Keratinocyte (primary cell): Measurements from ENCODE around the gene TTC23L. TPM values are rescaled to one million over a fixed set of nuclear protein-coding genes. Genes with fewer than 3 reads are reported as not detected.

Experiments
- DNase-seq: peaks from one replicate; pipeline ENCODE4 v3.0.0-alpha.2; 2011; ENCODE audit warnings: low read depth, missing footprints, low spot score
- FAIRE-seq: peaks from 2 replicates; lab custom pipeline; 2011; peaks lifted over from hg19 to GRCh38; lab: Jason Lieb, UNC
- H2AFZ ChIP-seq: 2 replicates; pipeline ENCODE4 v1.6.0; 2012; ENCODE audit warnings: low read length, control low read depth, inconsistent platforms; ENCODE audit not compliant: control insufficient read depth
- H3K27ac ChIP-seq: 2 replicates; pipeline ENCODE4 v1.5.1; 2011; ENCODE audit warnings: low read length; ENCODE audit not compliant: control insufficient read depth, insufficient read depth
- H3K27me3 ChIP-seq: 3 replicates; pipeline ENCODE4 v1.6.0; 2011; ENCODE audit warnings: low read length; ENCODE audit not compliant: control insufficient read depth, insufficient read depth; ENCODE audit errors: extremely low read depth
- H3K36me3 ChIP-seq, 2 experiments: 2 replicates in 1 of 2; 3 replicates in 1 of 2; pipeline ENCODE4 v1.5.1; 2011; ENCODE audit warnings: low read length in 2 of 2, mild to moderate bottlenecking in 1 of 2; ENCODE audit not compliant: control insufficient read depth in 2 of 2, insufficient read depth in 2 of 2; ENCODE audit errors: extremely low read depth in 1 of 2
- H3K4me1 ChIP-seq: 3 replicates; pipeline ENCODE4 v1.5.1; 2011; ENCODE audit warnings: low read length; ENCODE audit not compliant: control insufficient read depth, insufficient read depth; ENCODE audit errors: extremely low read depth
- H3K4me2 ChIP-seq: 3 replicates; pipeline ENCODE4 v1.6.0; 2011; ENCODE audit warnings: low read depth, low read length; ENCODE audit not compliant: control insufficient read depth, insufficient read depth; ENCODE audit errors: extremely low read depth
- H3K4me3 ChIP-seq, 3 experiments: fragments of 200-600 bp in 1 of 3; sonication (generic) in 1 of 3; 2 replicates in 2 of 3; 3 replicates in 1 of 3; pipeline ENCODE4 v1.5.1; 2011 to 2016; ENCODE audit warnings: low read length in 3 of 3, mild to moderate bottlenecking in 3 of 3, control low read depth in 2 of 3, inconsistent platforms in 1 of 3, low read depth in 1 of 3, mixed read lengths in 1 of 3, mixed run types in 1 of 3, moderate library complexity in 1 of 3; ENCODE audit not compliant: control insufficient read depth in 2 of 3, insufficient read depth in 2 of 3; ENCODE audit errors: extremely low read depth in 1 of 3
- H3K79me2 ChIP-seq: 2 replicates; pipeline ENCODE4 v1.6.0; 2012; ENCODE audit warnings: low read length; ENCODE audit not compliant: control insufficient read depth, insufficient read depth
- H3K9ac ChIP-seq: 3 replicates; pipeline ENCODE4 v1.6.0; 2011; ENCODE audit warnings: low read length; ENCODE audit not compliant: control insufficient read depth, insufficient read depth; ENCODE audit errors: extremely low read depth
- H3K9me1 ChIP-seq: 3 replicates; pipeline ENCODE4 v1.6.0; 2011; ENCODE audit warnings: low read length; ENCODE audit not compliant: control insufficient read depth, insufficient read depth; ENCODE audit errors: extremely low read depth
- H3K9me3 ChIP-seq: 2 replicates; pipeline ENCODE4 v1.5.1; 2012; ENCODE audit warnings: low read depth, low read length; ENCODE audit not compliant: control insufficient read depth
- H4K20me1 ChIP-seq: 3 replicates; pipeline ENCODE4 v1.6.0; 2011; ENCODE audit warnings: low read length; ENCODE audit not compliant: control insufficient read depth, insufficient read depth; ENCODE audit errors: extremely low read depth
- EZH2 ChIP-seq: IDR thresholded peaks from one replicate; pipeline ENCODE4 v1.6.1; 2012; ENCODE audit warnings: inconsistent platforms, mild to moderate bottlenecking, low read length, moderate library complexity
- dilution Hi-C: fragments of 300-500 bp; cut with MboI; formaldehyde crosslinking; loops from one replicate; pipeline ENCODE4 v1.7.0; 2020; ENCODE audit warnings: low sequenced_read_pairs; ENCODE audit not compliant: extremely low pct_ligation_motif_present
- polyA plus RNA-seq, 5 experiments: library from polyadenylated mRNA; depleted of rRNA in 3 of 5; stranded (reverse) in 3 of 5; stranded (forward) in 1 of 5; unstranded in 1 of 5; fragments of >200 nt; gene quantifications; 1 replicate in 1 of 5; 2 replicates in 3 of 5; 3 replicates in 1 of 5; pipeline versions ENCODE4 v1.2.1 to v1.2.3, GENCODE V29; 2011 to 2012; ENCODE audit warnings: missing spikeins in 2 of 5, low read depth in 1 of 5, low replicate concordance in 1 of 5
- TF ChIP-seq, protein P1 (sequence below), 3 experiments: IDR thresholded peaks in 1 of 3; conservative IDR thresholded peaks in 1 of 3; optimal IDR thresholded peaks in 1 of 3; 2 replicates in 2 of 3; 3 replicates in 1 of 3; pipeline versions ENCODE3 to v1.5.1; 2011; ENCODE audit warnings: low read length in 3 of 3, mild to moderate bottlenecking in 3 of 3, moderate library complexity in 2 of 3, control low read depth in 1 of 3, inconsistent platforms in 1 of 3; ENCODE audit not compliant: insufficient read depth in 2 of 3; ENCODE audit errors: extremely low read depth in 1 of 3

The TTC23L gene
- polyA plus RNA-seq, 1 donor (not counting 4 experiments of a cell fraction or from before 2014, with no cell fraction given): 0.12 TPM

DNA sequence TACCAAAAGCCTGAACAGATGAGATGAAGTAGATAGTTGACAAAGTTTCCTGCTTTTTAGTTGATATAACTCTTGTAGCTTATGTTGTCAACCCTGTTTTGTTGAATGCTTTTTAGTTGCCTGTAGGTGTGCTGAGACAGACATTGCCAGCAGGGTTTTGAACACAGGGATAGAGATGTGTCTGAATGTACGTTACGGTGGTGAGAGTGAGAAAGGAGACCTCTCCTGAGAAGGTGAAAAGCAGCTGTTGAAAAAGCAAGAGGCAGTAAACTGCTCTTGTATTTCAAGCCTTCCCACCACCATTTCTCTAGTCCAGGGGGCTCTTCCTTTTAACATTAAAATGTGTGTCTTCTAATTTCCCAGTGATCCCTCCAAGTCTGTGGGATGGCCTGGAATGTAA is 105.1 kb downstream of the TTC23L start:
- Histone ChIP-seq H2AFZ (no peak overlapping the region), H3K9me1 (no peaks in the 10 kb centered on the region), H3K4me1 (no peaks in the 10 kb centered on the region), H3K27me3 (no peaks in the 10 kb centered on the region), H3K36me3 (peaks cover 5 to 9% of the 10 kb centered on the region in 2 experiments), H3K9me3 (no peaks in the 10 kb centered on the region), H3K4me2 (no peak overlapping the region), H3K27ac (no peak overlapping the region), H3K79me2 (no peaks in the 10 kb centered on the region), H3K9ac (no peak overlapping the region), H4K20me1 (no peaks in the 10 kb centered on the region), H3K4me3 (no peak overlapping the region)
- no peak for DNase-seq
- dilution Hi-C loops: no loop called here
- no peak for FAIRE-seq
- no peak for TF ChIP-seq EZH2

DNA sequence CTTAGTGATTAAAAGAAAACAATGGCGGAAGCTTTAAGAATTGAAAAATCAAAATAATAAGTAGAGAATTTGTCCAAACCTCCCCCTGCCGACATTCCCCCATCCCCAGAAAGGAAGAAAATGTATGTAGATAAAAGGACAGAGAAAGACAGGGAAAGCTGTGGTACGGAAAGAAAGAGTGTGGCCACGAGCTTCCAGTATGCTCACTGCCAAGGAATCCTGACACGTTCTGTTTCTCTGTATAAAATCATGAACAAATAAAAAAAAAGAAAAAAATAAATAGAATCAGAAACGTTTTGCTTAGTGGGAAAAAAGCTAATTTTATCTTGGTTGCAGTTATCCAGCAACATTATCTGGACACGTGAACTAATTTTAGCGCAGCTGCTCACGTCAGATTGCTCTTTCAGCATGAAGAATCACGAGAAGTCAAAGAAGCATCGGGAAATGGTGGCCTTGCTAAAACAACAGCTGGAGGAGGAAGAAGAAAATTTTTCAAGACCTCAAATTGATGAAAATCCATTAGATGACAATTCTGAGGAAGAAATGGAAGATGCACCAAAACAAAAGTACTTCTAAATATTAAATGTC is 105.6 kb downstream of the TTC23L start:
- Histone ChIP-seq H3K4me3 (no peak overlapping the region), H3K36me3 (peaks cover 5 to 9% of the 10 kb centered on the region in 2 experiments), H3K9me1 (no peaks in the 10 kb centered on the region), H3K4me1 (no peaks in the 10 kb centered on the region), H3K27me3 (no peaks in the 10 kb centered on the region), H3K9ac (no peak overlapping the region), H4K20me1 (no peaks in the 10 kb centered on the region), H3K79me2 (no peaks in the 10 kb centered on the region), H3K4me2 (no peak overlapping the region), H3K9me3 (no peaks in the 10 kb centered on the region), H3K27ac (no peak overlapping the region), H2AFZ (no peak overlapping the region)
- no peak for TF ChIP-seq EZH2
- TF ChIP-seq, protein P1, sequence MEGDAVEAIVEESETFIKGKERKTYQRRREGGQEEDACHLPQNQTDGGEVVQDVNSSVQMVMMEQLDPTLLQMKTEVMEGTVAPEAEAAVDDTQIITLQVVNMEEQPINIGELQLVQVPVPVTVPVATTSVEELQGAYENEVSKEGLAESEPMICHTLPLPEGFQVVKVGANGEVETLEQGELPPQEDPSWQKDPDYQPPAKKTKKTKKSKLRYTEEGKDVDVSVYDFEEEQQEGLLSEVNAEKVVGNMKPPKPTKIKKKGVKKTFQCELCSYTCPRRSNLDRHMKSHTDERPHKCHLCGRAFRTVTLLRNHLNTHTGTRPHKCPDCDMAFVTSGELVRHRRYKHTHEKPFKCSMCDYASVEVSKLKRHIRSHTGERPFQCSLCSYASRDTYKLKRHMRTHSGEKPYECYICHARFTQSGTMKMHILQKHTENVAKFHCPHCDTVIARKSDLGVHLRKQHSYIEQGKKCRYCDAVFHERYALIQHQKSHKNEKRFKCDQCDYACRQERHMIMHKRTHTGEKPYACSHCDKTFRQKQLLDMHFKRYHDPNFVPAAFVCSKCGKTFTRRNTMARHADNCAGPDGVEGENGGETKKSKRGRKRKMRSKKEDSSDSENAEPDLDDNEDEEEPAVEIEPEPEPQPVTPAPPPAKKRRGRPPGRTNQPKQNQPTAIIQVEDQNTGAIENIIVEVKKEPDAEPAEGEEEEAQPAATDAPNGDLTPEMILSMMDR (optimal IDR thresholded peaks at IDR 0.05 in 1 of 3, IDR thresholded peaks at IDR 0.05 in 1 of 3, conservative IDR thresholded peaks at IDR 0.05 in 1 of 3; ENCODE audit: extremely low read depth in 1 of 3, insufficient read depth in 2 of 3, low read length in 3 of 3): no peak
- FAIRE-seq (no peak), DNase-seq (no peak)
- dilution Hi-C loops: no loop called here

Other genes starting within 250 kb of the TTC23L start
- 31.4 to 37.6 TPM (median 31.9 TPM) in 3 replicates for gene RAI14, start 182.8 kb upstream of the TTC23L start, polyA plus RNA-seq
- gene RAD1, start 76.3 kb downstream of the TTC23L start, polyA plus RNA-seq: 14.4 to 23.1 TPM (median 14.9 TPM) in 3 replicates
- 25.4 to 63.0 TPM (median 27.3 TPM) in 3 replicates for gene BRIX1, start 76.5 kb downstream of the TTC23L start, polyA plus RNA-seq
- gene DNAJC21, start 90.4 kb downstream of the TTC23L start, polyA plus RNA-seq: 13.3 to 29.6 TPM (median 28.5 TPM) in 3 replicates
- gene AGXT2, start 208.8 kb downstream of the TTC23L start, polyA plus RNA-seq: not detected in 3 replicates